Right renal cortex interstitium (tissue), 3 donors: Measurements from ENCODE around the gene MAP3K20. TPM values are rescaled to one million over a fixed set of nuclear protein-coding genes. Genes with fewer than 3 reads are reported as not detected.
"Not testable (repeated sequence)": the region's sequence is repeated elsewhere in the genome, so short reads cannot be mapped to it uniquely, and the experiment has no call there.

Experiments used
- DNase-seq, 3 donors: peaks; one replicate each; pipeline ENCODE4 v3.0.0-alpha.2; 2013; ENCODE audit warnings: low read depth in 3 of 3, low spot score in 2 of 3
- polyA plus RNA-seq, 3 donors: library from polyadenylated mRNA; unstranded; fragments of 120-200 nt; gene quantifications; one replicate each; pipeline ENCODE4 v1.2.1, GENCODE V29; 2013; ENCODE audit not compliant: insufficient read length in 3 of 3

Gene MAP3K20
- polyA plus RNA-seq, 3 donors, result 28.1 to 30.0 (median 28.3) TPM

- no peak for DNase-seq
Observed at GRCh38 chr2:173151671-173152401, 76.2 kb downstream of the MAP3K20 start.

- DNase-seq, result no peak
Observed at GRCh38 chr2:173153301-173153885, 77.7 kb downstream of the MAP3K20 start.

DNA sequence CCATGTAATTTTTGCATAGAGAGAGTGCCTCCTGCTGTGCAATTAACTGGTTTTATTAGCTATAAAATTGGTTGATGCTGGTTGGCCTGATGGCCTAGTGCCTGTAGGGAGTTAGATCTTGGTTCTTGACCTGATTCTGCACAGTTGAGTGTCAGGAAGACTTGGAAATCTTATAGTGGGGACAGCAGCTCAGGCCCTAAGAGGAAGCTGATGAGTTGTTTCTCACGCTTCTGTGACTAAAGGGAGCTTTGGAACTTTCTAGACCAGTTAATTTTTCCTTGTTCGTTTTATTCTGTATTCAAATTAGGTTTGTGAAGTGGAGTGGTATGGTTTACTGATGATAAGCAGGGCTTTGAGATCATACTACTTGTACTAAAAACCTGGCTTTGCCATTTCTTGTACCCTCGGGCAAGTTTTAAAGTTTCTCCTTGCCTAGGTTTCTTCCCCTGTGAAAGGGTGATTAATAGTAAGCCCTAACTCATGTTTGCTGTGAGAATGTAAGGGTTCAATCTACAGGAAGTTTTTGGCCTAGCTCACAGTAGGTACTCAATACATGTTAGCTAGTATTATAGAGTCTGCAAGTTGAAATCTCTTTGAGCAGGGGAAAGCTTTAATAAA lies 82.1 kb downstream of the MAP3K20 start:
- DNase-seq, result no peak

- DNase-seq, result no peak
Observed at GRCh38 chr2:173159791-173160463, 84.3 kb downstream of the MAP3K20 start.

DNA sequence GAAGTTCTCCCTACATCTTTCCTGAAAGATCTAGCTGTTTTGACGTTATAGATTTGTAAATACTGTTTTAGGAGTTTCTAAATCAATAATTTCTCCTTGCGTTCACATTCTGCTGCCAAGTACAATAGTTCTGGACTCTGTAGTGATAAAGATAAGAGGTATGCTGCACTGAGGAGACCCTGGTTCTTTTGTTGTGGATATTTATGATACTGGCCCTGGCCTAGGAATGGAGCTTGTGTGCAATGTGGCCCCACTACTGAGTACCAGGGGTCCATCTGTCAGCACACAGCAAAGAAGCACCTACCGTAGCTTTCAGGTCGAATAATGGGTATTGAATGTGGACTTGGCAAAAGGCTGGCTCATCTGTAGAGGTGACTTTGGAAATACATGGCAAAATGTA lies 85.0 kb downstream of the MAP3K20 start:
- DNase-seq, result no peak

GRCh38 chr2:173161040-173161439 lies 85.4 kb downstream of the MAP3K20 start:
- DNase-seq, result no peak

DNA sequence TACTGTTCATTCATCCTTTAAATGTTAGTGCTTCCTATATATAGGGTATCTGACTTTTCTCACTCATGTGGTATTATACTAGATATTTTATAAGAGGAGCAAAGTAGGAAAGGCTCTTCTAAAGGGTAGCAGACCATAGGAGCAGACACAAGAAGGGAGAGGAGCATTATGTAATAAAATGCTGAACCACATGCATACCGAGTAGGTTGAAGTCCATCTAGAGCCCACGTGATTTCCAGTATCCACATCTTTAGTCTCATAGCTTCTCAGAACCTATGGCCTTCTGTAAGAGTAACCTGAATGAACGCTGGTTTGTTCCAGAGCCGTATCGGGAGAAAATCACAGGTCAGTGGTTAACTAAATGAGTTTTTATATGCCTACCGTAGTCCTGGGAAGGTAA lies 85.9 kb downstream of the MAP3K20 start:
- no peak for DNase-seq

DNA sequence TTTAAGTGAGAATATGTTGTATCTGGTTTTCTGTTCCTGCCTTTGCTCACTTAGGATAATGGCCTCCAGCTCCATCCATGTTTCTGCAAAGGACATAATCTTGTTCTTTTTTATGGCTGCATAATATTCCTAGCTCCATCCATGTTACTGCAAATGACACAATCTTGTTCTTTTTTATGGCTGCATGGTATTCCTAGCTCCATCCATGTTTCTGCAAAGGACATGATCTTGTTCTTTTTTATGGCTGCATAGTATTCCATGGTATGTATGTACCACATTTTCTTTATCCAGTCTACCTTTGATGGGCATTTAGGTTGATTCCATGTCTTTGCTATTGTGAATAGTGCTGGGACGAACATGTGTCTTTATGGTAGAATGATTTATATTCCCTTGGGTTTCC lies 87.7 kb downstream of the MAP3K20 start:
- not testable (repeated sequence) for DNase-seq

DNA sequence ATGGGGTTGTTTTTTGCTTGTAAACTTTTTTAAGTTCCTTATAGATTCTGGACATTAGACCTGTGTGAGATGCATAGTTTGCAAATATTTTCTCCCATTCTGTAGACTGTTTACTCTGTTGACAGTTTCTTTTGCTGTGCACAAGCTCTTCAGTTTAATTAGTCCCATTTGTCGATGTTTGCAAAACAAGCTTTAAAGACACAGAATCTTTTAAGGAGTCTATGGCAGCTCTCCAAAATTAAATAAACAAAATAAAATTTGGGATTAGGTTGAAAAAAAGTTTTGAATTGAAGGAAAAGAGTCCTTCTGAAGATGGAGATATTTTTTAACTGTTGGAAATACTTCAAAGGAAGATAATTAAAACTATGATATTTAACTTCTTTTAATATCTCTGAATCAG lies 88.8 kb downstream of the MAP3K20 start:
- no peak for DNase-seq

- no peak for DNase-seq
Observed at GRCh38 chr2:173165443-173166238, 90.0 kb downstream of the MAP3K20 start.

- no peak for DNase-seq
Observed at GRCh38 chr2:173171321-173171720, 95.7 kb downstream of the MAP3K20 start.

DNA sequence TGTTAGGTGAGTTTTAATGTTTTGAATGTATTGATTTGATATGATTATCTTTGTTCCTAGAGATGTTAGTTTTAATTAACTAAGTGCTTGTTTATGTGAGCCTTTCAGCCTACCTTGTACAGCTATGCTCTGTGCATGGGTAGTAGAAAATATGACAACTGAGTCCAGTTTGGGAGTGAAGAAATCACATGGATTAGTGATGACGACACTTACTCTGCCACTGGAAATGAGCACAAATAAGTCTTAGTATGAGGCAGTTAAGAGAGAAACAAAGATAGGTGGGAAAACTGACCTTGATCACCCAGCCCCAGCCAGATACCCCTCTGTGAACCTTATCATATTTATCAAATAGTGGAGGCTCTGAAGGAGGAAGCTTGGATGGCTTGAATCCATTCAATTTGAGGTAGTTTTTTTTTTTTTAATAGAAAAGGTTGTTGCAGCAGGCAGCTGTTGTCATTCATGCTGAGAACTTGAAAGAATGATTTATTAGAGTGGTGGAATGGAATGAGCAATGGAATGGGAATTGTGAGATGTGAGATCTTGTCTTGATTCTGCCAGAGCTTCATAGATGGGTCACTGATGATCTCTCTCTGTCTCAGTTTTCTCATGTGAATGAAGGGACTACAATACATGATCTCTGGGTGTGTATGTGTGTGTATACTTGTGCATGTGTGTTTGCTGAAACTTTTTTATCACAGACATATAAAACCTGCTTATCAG lies 96.4 kb downstream of the MAP3K20 start:
- no peak for DNase-seq

DNA sequence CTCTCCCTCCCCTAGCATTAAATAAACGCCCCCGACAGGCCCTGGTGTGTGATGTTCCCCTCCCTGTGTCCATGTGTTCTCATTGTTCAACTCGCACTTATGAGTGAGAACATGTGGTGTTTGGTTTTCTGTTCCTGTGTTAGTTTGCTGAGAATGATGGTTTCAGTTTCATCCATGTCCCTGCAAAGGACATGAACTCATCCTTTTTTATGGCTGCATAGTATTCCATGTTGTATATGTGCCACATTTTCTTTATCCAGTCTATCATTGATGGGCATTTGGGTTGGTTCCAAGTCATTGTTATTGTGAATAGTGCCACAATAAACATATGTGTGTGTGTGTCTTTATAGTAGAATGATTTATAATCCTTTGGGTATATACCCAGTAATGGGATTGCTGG lies 98.7 kb downstream of the MAP3K20 start:
- DNase-seq, result not testable (repeated sequence)

GRCh38 chr2:173175222-173175621 lies 99.6 kb downstream of the MAP3K20 start:
- DNase-seq, result no peak

- no peak for DNase-seq
Observed at GRCh38 chr2:173181982-173182381, 106.3 kb downstream of the MAP3K20 start.

- no peak for DNase-seq
Observed at GRCh38 chr2:173184031-173185004, 108.7 kb downstream of the MAP3K20 start.

DNA sequence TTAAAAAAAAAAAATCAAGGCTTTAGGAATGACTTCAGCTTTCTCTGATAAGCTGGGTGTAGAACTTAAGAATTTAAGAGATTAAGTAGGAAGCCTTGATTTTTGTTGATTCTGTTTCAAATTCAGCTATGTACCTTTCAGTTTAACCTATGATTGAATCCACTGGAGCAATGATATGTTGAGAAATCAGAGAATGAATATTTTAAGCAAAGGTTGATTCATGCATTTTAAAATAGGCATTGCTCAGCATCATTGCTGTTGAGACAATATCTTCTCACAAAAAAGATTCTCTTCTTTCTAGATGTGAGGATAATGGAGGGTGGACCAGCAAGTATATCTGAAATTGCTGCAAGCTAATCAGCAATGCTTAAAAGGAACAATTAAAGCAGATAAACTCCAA lies 109.8 kb downstream of the MAP3K20 start:
- no peak for DNase-seq

- DNase-seq, result no peak
Observed at GRCh38 chr2:173187941-173188788, 112.5 kb downstream of the MAP3K20 start.
